HepG2 (cell line): Measurements from ENCODE around the gene TMEM130. TPM values are rescaled to one million over a fixed set of nuclear protein-coding genes. Genes with fewer than 3 reads are reported as not detected.

Experiments used
- microRNA-seq: library from miRNA; unstranded; fragments of <30 nt; microRNA quantifications from one replicate; pipeline ENCODE4, GENCODE V29; 2020
- polyA plus RNA-seq, 8 experiments: library from polyadenylated mRNA; depleted of rRNA in 3 of 8; stranded (reverse) in 7 of 8; unstranded in 1 of 8; fragments of >200 nt; fragmentation: Illumina TruSeq in 4 of 8; extraction: Trizol in 4 of 8; gene quantifications; 2 replicates each; pipeline versions ENCODE4 v1.2.1 to v1.2.3, GENCODE V29; 2011 to 2016; ENCODE audit warnings: low read depth in 4 of 8, missing spikeins in 1 of 8, mixed read lengths in 1 of 8; ENCODE audit not compliant: insufficient read depth in 1 of 8
- small RNA-seq, 3 experiments: library from RNA; depleted of rRNA; stranded (forward); fragments of <200 nt; gene quantifications; one replicate each; pipeline ENCODE3, GENCODE V24; 2012; ENCODE audit warnings: low read depth in 2 of 3, low replicate concordance in 1 of 3; ENCODE audit not compliant: insufficient read length in 3 of 3, insufficient read depth in 2 of 3
- total RNA-seq, 5 experiments: library from RNA; depleted of rRNA; stranded (reverse); fragments of >200 nt; fragmentation: Illumina TruSeq; extraction: Trizol; gene quantifications; 2 replicates each; pipeline ENCODE4 v1.2.3, GENCODE V29; 2016; ENCODE audit warnings: low read depth in 1 of 5

Gene TMEM130
- total and polyA plus RNA-seq, 2 of the 13 experiments (the other 11 are each of a cell fraction or from before 2014, with no cell fraction given), result not detected

Small RNA genes lying within 50 kb of the gene (microRNA-seq; reads per million reads assigned to microRNA genes)
- gene MIR3609, result 0.85 reads per million

Small RNA genes lying within 50 kb of the gene (small RNA-seq; reads per million reads assigned to genes)
- 0.65 to 10.6 (median 0.71) reads per million in 3 experiments for gene MIR3609

Other genes starting within 250 kb of the TMEM130 start
- 10.5 and 21.3 TPM in 2 replicates for gene TRRAP, start 8.5 kb upstream of the TMEM130 start, total RNA-seq (2016; rRNA removed; fragmentation: Illumina TruSeq; extraction: Trizol)
- 8.6 and 9.5 TPM in 2 replicates for gene TRRAP, start 8.5 kb upstream of the TMEM130 start, polyA plus RNA-seq (2011; rRNA removed)